ENCODE data around the gene ZNF213.
"Not testable (repeated sequence)": the region's sequence is repeated elsewhere in the genome, so short reads cannot be mapped to it uniquely, and the experiment has no call there.

Gene ZNF213

DNA sequence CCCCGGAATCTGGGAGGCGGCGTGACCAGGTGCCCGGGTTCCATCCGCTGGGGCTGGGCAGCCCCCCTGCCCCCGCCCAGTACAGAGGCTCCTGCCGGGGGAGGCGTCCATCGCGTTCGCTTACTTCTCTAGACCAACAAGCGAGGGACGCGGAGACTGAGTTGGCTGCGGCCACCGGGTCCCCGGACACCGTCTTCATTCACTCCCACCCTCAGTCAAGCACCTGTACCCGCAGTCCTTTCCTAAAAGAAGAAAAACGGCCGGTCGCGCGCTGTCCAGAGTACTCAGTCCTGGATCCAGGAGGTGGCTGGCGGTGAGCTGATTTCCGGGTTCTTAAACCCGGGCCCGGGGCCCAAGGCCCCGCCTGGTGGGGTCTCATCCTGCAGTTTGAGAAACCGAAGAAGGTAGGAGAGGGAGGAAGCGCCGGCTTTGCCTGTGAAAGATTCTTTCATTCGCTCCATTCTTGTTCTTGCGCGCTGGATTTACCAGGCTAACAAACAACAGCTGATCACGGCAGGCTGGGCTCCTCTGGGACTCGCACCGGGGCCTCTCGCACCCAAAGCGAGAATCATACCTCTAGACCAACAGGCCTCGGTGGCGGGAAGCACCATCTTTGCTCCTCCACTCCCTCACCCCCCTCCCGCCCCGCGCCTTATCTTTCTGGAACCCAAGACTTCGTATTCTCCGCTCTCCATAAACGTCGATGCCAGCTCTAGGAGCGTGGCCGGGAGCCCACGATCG is 35.8 kb downstream of the ZNF213 start:
- DNase-seq (ENCODE audit: low read depth in 2 of 2): no peak

GRCh38 chr16:3171181-3171854 is 36.5 kb downstream of the ZNF213 start:
- DNase-seq (ENCODE audit: low read depth in 2 of 2): peak; percentile 48 to 66

DNA sequence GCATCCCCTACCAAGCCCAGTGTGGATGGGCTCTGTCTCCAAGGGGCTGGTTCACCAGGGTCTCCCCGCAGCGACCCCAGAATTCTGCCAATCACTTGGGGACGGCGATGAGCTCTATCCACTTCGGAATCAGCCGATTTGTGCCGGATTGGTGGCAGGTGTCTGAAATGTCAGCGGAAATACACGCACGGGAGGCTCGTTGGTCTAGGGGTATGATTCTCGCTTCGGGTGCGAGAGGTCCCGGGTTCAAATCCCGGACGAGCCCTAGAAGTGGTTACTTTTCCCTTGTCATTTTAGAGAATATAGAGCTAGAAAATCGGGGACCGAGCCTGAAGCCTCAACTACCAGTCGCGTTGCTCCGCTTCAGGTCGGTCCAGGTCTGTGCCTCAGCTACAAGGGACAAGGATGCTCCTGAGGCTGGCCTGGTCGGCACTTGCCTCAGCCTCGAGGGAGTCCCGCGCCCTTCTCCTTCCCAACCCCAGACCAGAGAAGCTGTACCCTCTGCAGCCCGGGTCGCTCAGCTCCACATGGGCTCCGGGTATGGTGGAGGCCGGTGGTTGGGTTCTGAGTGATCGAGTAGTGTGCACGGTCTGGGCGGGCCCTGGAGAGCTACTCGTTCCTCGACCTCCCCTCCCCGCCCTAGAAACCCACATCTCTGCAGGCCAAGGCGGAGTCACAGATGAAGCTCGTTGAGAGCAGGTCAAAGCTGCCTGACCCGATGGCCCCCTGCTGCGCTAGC is 37.2 kb downstream of the ZNF213 start:
- no peak for DNase-seq (ENCODE audit: low read depth in 2 of 2)

DNA sequence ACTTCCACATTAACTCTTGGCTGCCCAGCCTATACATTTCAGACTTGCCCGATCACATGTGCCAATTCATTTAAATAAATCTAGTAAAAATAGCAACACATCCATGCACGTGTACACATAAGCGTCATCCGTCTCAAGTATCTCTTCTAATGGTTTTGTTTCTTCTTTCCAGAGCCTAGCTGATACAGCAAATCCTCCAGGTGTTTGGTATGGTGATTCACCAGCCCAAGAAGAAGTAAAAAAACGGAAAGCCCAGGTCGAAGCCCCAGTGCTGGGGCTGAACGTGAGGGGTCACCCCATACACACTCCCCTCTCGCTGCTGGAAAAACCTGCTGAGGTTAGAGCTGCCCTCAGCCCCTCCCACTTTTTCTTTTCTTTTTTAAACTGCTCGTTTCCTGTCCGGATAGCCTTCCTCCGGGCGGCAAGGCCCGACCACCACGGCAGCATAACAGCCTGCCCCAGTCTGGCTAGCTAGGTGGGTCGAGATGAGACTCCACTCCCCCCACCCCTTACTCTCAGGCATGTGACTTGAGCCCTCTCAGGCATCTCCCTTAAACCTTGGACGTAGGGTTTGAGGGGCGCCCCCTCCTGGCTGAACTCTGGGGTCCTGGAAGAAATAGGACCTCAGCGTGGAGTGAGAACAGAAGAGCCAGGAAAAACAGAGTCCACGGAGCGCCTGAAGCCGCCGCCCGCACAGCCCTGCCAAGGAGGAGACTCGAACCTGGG is 39.2 kb downstream of the ZNF213 start:
- DNase-seq (ENCODE audit: low read depth in 2 of 2): no peak

- DNase-seq (ENCODE audit: low read depth in 2 of 2): no peak
Measured at GRCh38 chr16:3174618-3175148, 39.9 kb downstream of the ZNF213 start.

DNA sequence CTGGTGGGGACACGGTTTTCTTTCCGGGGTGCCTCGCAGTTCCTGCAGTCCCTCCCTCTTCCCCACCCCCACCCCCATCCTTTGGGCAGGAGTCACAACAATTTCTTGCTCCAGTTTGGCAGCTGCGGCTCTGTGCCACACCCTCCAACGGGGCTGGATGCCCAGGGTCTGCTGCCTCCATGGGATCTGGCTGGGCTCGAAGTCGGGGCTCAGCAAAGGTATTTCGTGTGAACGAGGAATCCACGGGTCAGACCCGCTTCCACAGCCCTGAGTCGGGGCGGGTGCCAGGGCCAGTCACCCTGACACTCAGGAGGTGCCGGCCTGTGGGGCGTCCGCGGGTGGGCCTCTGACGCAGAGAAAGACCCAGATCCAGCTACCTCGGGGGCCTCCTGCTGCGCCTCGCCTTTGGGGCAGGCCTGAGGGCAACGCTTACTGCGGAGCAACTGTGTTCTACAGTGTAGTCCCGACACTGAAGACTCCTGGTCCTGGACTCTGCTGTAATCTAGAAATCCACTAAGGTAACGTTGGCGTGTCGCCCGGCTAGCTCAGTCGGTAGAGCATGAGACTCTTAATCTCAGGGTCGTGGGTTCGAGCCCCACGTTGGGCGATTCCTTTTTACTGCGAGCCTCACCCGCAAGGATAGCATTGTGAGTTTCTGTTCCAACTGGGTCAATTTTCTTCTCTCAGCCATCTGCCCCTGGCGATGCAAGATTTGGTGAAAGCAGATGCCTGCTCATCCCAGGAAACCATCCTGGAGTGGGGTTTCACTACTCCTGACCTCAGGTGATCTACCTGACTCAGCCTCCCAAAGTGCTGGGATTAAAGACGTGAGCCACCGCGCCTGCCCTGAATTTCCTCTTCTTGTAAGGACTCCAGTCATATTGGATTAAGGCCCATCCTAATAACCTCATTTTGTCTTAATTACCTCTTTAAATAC is 40.6 kb downstream of the ZNF213 start:
- no peak for DNase-seq (ENCODE audit: low read depth in 2 of 2)

- no peak for DNase-seq (ENCODE audit: low read depth in 2 of 2)
Measured at GRCh38 chr16:3179651-3180050, 44.8 kb downstream of the ZNF213 start.

DNA sequence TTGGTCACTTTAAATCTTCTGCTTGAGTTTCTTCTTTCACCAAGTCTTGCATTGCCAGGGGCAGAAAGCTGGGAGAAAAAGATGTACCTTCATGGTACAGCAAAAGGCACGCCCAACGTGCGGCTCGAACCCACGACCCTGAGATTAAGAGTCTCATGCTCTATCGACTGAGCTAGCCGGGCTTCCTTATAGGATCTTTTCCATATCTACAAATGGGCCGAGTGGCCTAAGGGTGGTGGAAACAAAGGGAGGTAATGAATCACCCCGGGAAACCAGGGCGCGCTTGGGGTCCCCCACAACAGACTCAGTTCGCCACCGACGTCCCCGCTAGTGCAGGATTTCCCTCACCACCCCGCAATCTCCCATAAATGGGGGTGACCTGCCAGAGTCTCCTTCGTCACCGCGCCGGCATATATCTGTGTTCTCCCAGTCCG is 45.6 kb downstream of the ZNF213 start:
- DNase-seq (ENCODE audit: low read depth in 2 of 2): no peak

DNA sequence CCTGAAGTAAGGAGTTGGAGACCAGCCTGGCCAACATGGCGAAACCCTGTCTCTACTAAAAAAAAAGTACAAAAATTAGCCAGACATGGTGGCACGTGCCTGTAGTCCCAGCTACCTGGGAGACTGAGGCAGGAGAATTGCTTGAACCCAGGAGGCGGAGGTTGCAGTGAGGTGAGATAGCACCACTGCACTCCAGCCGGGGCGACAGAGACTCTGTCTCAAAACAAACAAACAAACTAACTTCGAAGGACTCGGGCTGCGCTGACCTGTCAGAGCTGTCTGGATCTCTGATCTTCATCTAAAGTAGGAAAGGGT is 47.4 kb downstream of the ZNF213 start:
- DNase-seq (ENCODE audit: low read depth in 2 of 2): not testable (repeated sequence)

DNA sequence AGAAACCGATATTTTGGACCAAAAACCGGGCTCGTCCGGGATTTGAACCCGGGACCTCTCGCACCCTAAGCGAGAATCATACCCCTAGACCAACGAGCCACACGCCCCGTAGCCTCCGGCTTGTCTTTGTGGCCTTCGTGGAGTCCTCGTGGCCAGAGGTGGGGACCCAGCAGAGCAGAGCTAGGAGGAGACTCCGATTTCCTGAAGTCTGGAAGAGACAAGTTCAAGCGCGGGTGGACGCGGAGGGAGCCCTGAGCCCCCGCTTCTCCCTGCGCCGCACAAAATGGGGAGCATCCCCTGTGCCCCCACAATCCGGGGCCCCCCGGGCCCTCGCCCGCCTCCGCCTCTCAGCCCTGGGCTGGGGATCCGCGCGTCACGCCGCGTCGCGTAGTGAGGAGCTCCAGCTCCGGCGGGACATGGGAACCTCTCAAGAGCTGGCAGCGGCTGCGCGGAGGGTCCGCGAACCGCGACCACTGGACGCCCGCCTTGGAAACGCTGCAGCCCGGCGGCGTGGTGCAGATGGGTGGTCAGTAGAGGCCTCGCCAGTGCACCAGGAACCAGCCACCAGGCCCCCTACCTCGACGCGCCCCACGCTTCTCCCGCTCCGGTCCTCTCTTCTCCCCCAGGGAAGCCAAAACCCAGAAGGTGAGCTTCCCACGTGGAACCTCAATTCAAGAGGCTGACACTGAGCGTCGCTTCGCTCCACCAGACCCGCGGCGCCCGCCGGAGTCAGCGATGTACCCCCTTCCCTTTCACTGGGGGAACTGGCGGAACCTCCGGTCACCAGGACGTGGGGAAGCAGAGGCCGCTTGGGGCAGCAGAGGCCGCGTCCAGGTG is 48.0 kb downstream of the ZNF213 start:
- no peak for DNase-seq (ENCODE audit: low read depth in 2 of 2)

DNA sequence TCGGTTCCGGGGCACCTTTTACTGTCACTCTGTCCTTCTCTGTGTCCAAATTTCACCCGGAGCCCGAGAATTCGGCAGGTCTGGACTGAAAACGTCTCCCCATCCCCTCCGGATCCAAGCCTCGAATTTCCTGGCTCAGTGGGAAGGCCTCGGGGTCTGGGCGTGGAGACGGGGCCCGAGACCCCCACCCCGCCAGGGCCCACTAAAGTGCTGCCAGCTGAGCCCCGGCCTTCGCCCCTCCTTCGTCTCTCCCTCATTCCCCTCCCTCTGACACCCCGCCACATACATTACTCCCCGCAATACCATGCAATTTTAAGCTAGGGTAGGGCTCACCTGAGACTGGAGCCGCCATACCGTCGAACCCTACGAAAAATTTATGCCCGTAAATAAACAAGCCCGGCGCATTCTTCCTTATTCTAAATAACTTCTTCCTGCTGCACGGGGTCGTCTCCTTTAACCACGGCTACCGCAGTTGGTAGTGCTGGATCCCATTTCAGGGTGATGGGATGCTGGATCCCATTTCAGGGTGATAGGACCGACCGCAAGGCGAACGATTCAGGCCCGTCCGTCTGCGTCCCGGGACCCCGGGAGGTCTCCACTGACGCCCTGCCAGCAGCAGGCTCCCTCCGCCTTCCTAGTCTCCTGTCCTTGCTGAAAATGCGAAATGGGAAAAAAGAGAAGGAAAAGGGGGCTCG is 48.8 kb downstream of the ZNF213 start:
- no peak for DNase-seq (ENCODE audit: low read depth in 2 of 2)

GRCh38 chr16:3186946-3187690 is 52.3 kb downstream of the ZNF213 start:
- no peak for DNase-seq (ENCODE audit: low read depth in 2 of 2)

DNA sequence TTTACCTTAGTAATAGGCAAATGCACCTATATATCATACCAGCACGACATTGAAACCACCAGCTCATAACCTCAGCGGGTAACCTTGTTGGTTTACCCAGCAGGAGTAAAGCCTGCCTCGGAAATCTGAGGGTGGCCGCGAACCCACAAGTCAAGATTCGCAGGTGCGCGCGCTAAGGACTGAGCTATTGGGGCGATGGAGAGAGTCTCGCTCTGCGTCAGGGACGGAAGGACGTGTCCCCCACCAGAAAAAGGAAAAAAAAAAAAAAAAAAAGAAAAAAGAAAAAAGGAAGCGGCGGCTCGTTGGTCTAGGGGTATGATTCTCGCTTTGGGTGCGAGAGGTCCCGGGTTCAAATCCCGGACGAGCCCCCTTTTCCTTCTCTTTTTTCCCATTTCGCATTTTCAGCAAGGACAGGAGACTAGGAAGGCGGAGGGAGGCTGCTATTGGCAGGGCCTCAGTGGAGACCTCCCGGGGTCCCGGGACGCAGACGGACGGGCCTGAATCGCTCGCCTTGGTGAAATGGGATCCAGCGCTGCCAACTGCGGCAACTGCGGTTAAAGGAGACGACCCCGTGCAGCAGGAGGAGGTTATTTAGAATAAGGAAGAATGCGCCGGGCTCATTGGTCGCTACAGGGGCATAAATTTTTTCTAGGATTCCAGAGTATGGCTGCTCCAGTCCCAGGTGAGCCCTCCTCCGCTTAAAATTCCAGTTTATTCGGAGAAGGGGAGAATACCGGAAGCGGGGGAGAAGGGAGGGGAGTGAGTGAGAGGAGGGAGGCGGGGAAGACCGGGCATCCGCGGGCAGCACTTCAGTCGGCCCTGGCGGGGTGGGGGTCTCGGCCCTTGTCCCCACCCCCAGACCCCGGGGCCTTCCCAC is 53.2 kb downstream of the ZNF213 start, which contains the start of gene OR1F1:
Gene OR1F1, plus strand, starts transcription at position 407 of the 877 bp plus-strand sequence.
- no peak for DNase-seq (ENCODE audit: low read depth in 2 of 2)

DNA sequence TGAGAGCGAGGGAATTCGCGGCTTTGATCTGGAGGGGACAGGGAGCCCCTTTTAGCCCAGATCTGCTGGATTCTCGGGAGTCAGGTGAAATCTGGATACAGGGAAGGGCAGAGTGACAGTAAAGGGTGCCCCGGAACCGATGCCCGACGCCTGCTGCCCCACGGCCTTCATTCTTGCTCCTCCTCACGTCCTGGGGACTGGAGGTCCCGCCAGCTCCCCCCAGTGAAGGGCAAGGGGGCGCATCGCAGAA is 53.8 kb downstream of the ZNF213 start:
- DNase-seq (ENCODE audit: low read depth in 2 of 2): no peak

DNA sequence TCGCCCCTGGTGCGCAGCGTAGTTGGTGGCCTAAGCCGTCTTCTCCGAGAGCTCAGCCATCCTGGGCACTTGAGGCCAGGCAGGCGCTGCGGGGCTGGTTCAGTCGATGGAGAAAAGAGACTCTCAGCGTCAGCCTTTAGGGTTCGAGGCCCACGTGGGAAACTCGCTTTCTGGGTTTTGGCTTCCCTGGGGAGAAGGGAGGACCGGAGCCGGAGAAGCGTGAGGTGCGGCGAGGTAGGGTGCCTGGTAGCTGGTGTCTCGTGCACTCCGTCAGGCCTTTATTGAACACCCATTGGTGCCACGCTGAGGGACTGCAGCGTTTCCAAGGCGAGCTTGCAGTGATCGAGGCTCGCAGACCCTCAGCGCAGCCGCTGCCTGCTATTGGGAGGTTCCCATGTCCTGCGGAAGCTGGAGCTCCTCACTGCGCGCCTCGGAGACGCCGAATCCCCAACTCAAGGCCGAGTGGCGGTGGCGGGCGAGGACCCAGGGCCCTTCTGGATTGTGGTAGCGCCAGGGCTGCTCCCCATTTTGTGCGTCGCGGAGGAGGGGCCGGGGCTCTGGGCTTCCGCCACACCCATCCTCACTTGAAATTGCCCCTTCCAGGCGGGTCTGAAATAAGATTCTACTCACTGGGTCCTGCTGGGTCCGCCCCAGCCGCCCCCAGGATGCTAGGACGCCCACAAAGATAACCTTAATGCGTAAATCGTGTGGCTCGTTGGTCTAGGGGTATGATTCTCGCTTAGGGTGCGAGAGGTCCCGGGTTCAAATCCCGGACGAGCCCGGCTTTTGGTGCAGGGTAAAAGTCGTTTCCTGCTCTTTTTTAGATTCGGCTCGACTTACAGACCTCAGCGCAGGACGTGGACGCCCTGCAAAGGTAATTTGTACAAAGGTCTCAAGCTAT is 54.3 kb downstream of the ZNF213 start:
- no peak for DNase-seq (ENCODE audit: low read depth in 2 of 2)

DNA sequence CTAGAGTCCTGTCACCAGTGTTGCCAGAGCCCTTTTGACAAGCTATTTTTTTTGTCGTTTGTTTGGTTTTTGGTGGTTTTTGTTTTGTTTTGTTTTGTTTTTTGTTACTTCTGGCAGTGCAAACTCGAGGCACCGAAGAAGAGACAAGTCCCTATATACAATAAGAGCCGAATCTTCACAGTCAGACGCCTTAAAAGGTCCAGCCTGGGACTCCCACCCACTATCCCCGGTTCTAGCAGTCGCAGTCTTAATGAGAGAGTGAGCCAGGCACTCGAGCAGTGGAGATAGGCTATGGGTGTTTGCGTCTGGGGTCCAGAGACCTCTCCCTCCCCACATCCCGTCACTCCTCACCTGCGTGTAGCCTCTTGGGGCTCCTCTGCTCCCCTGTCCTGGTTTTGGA is 55.0 kb downstream of the ZNF213 start:
- DNase-seq (ENCODE audit: low read depth in 2 of 2): no peak

GRCh38 chr16:3190949-3191353 is 56.1 kb downstream of the ZNF213 start:
- DNase-seq (ENCODE audit: low read depth in 2 of 2): no peak
